Stomach (tissue), 9 donors: Measurements from ENCODE around the gene HOXA6. TPM values are rescaled to one million over a fixed set of nuclear protein-coding genes. Genes with fewer than 3 reads are reported as not detected.
A peak's percentile ranks its signal among the peaks of the same experiment; 100 is the strongest.

ENCODE experiments used
- DNase-seq, 2 donors: peaks; one replicate each; pipeline versions ENCODE4 v3.0.0 to v3.0.0-alpha.2; 2013 to 2019
- H3K27ac ChIP-seq, 5 donors: fragments of 200-600 bp in 4 of 5; sonication (generic) in 4 of 5; one replicate each; pipeline ENCODE4 v1.5.1; 2013 to 2019; ENCODE audit warnings: mild to moderate bottlenecking in 1 of 5, moderate library complexity in 1 of 5
- H3K27me3 ChIP-seq, 3 donors: fragments of 200-600 bp; sonication (generic); one replicate each; pipeline ENCODE4 v1.5.1; 2017 to 2019; ENCODE audit warnings: mixed run types in 1 of 3
- H3K36me3 ChIP-seq, 4 donors: fragments of 200-600 bp; sonication (generic); 1 replicate in 3 of 4; 2 replicates in 1 of 4; pipeline ENCODE4 v1.5.1; 2016 to 2019
- H3K4me1 ChIP-seq, 4 donors: fragments of 200-600 bp; sonication (generic); one replicate each; pipeline ENCODE4 v1.5.1; 2016 to 2019
- H3K4me3 ChIP-seq, 4 donors: fragments of 200-600 bp; sonication (generic) in 3 of 4; one replicate each; pipeline ENCODE4 v1.5.1; 2016 to 2019; ENCODE audit warnings: mild to moderate bottlenecking in 1 of 4
- H3K9me3 ChIP-seq, 4 donors: fragments of 200-600 bp; sonication (generic); one replicate each; pipeline ENCODE4 v1.5.1; 2016 to 2019
- EP300 ChIP-seq: sonication (generic); formaldehyde crosslinking; IDR thresholded peaks from one replicate; pipeline ENCODE4 v1.6.1; 2017; ENCODE audit warnings: antibody characterized with exemption
- POLR2A ChIP-seq, 4 donors: fragments of 450-650 bp; IDR thresholded peaks; one replicate each; pipeline ENCODE4 v1.6.1; 2016; ENCODE audit warnings: antibody characterized with exemption in 4 of 4, control low read depth in 2 of 4, mild to moderate bottlenecking in 1 of 4, moderate library complexity in 1 of 4
- POLR2AphosphoS5 ChIP-seq, 3 donors: sonication (generic); formaldehyde crosslinking; IDR thresholded peaks; one replicate each; pipeline ENCODE4 v1.6.1; 2016; ENCODE audit warnings: antibody characterized with exemption in 3 of 3
- WGBS, 5 donors: extraction: QIAGEN DNeasy Blood & Tissue Kit in 3 of 5; methylation state at CpG; one replicate each; pipeline versions ENCODE4 v1.1.5 to v1.1.7; 2013 to 2018; 5-methylcytosine and 5-hydroxymethylcytosine counted together
- intact Hi-C: fragments of 100-400 bp; cut with DNase I; formaldehyde crosslinking; loops from one replicate; pipeline ENCODE4 v1.15.1; 2023; ENCODE audit warnings: low total_unique reads
- polyA plus RNA-seq, 3 donors: library from polyadenylated mRNA; stranded (reverse); fragments of 200-250 nt; gene quantifications; one replicate each; pipeline ENCODE4 v1.2.3, GENCODE V29; 2013
- total RNA-seq, 5 donors: library from RNA; depleted of rRNA; stranded (reverse); fragments of >200 nt; gene quantifications; one replicate each; pipeline versions ENCODE4 v1.1.0 to v1.2.3, GENCODE V29; 2014 to 2016
- TF ChIP-seq, protein P1 (sequence below), 7 experiments: fragments of 450-650 bp in 4 of 7; fragments of 200-600 bp in 3 of 7; sonication (generic) in 3 of 7; IDR thresholded peaks; one replicate each; pipeline ENCODE4 v1.5.1; 2016 to 2019; ENCODE audit warnings: antibody characterized with exemption in 7 of 7, control low read depth in 2 of 7, mild to moderate bottlenecking in 1 of 7
- donor health status: healthy with polysubstance abuse.
- donor health status: Bipolar disorder and iron deficiency.
- donor health status: healthy.

The HOXA6 gene
- total and polyA plus RNA-seq, 8 donors: 0.81 to 12.7 (median 3.7) TPM; not detected in 5

DNA sequence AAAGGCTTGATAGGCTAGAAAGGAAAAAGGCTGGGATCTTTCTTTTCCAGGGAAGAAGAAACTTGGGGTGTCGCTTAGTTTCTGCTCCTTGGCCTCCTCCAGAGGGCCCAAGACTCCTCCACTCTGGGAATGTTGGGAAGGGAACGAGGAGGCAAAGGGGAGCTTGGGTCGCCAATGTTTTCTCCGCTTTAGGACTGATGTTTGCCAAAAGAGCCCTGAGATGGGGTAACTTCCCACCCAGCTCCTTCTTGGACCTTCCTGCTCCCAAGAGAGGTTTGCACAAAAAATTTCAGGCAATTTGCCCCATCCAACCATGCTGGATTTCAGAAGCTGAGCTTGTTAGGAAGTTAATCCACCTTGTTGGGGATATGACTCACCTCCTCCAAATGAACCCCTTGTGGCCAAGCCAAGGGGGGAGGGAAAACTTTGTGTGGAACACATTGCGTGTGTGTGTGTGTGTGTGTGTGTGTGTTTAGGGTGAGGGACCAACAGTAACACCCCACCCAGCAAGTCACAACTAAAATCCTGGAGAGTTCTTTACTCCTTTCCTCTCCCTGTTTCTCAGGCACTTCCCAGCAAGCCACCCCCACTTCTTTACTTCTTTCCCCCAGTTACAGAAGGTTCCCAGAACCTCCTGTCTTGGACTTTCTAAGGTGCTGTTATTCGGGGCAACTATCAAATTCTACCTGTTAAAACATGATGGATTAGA lies 36.4 kb downstream of the HOXA6 start:
- Histone ChIP-seq H3K4me3 (peak overlapping the region; percentile 21 to 30 (median 24)), H3K27ac (peak overlapping the region; percentile 76 to 99 (median 94)), H3K9me3 (peaks cover 0 to 4% (median 0%) of the 10 kb centered on the region in 4 donors), H3K4me1 (peaks cover 10 to 58% (median 27%) of the 10 kb centered on the region in 4 donors), H3K36me3 (no peaks in the 10 kb centered on the region), H3K27me3 (peaks cover 5 to 94% (median 53%) of the 10 kb centered on the region in 3 donors)
- peak in 1 of 2 donors; percentile 76 for DNase-seq
- TF ChIP-seq, protein P1, sequence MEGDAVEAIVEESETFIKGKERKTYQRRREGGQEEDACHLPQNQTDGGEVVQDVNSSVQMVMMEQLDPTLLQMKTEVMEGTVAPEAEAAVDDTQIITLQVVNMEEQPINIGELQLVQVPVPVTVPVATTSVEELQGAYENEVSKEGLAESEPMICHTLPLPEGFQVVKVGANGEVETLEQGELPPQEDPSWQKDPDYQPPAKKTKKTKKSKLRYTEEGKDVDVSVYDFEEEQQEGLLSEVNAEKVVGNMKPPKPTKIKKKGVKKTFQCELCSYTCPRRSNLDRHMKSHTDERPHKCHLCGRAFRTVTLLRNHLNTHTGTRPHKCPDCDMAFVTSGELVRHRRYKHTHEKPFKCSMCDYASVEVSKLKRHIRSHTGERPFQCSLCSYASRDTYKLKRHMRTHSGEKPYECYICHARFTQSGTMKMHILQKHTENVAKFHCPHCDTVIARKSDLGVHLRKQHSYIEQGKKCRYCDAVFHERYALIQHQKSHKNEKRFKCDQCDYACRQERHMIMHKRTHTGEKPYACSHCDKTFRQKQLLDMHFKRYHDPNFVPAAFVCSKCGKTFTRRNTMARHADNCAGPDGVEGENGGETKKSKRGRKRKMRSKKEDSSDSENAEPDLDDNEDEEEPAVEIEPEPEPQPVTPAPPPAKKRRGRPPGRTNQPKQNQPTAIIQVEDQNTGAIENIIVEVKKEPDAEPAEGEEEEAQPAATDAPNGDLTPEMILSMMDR (IDR thresholded peaks at IDR 0.05): no peak
- peak in 2 of 3 donors; percentile 42 to 70 for TF ChIP-seq POLR2AphosphoS5 (IDR thresholded peaks at IDR 0.05)
- WGBS, 5 donors: 32 to 51% (median 43%) methylated on average over 5 to 6 of the region's 6 CpGs
- intact Hi-C loops: no loop called here

GRCh38 chr7:27110186-27111031 lies 37.2 kb downstream of the HOXA6 start:
- Histone ChIP-seq H3K27me3 (peaks cover 6 to 94% (median 52%) of the 10 kb centered on the region in 3 donors), H3K9me3 (peaks cover 0 to 4% (median 0%) of the 10 kb centered on the region in 4 donors), H3K27ac (peak overlapping the region; percentile 76 to 99 (median 94)), H3K4me3 (peak overlapping the region; percentile 21 to 30 (median 24)), H3K4me1 (peaks cover 10 to 66% (median 30%) of the 10 kb centered on the region in 4 donors), H3K36me3 (no peaks in the 10 kb centered on the region)
- peak in 1 of 2 donors; percentile 94 for DNase-seq
- intact Hi-C loops: no loop called here
- 24 to 41% (median 32%) methylated on average over 49 to 66 of the region's 66 CpGs for WGBS, 5 donors
- TF ChIP-seq, protein P1 (IDR thresholded peaks at IDR 0.05): no peak
- TF ChIP-seq EP300 (no peak), POLR2A (IDR thresholded peaks at IDR 0.05) (no peak), POLR2AphosphoS5 (IDR thresholded peaks at IDR 0.05) (peak in 2 of 3 donors; percentile 22 to 44)

DNA sequence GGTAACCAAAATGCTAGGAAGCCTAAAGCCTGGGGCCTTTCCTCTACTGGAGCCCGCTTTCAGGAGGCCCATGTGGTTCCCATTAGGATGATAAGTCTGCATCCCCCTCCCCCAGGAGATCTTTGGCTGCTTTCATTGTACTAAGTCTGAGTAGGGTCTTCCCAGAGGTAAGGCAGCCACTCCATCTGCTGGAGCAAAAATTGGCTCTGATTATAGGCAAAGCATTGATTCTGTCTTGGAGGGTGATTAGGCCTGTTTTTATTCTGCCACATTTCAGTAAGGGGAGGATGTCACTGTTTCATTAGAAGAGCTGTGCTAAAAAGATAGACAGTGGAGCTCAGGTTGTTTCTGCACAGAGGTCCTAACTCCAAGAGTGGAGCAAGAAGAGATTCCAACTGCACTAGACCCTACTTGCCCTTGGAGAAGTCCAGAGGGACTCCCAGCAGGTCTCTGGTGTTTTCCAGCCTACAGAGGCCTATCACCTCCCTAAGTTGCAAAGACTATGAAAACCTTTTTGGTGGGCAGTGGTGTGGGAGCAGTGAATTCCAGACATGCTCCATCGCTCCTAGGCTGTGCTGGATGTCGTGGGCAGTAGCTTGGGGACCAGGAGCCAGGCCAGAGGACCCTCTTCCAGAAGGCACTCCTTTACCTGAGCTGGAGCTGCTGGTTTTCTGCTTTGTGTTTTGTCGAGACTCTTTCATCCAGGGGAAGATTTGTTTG lies 37.9 kb downstream of the HOXA6 start:
- peaks cover 10 to 74% (median 34%) of the 10 kb centered on the region in 4 donors for H3K4me1 ChIP-seq
- peak overlapping the region in 3 of 4 donors; percentile 22 to 30 (median 27) for H3K4me3 ChIP-seq
- H3K36me3 ChIP-seq: no peaks in the 10 kb centered on the region
- 67 to 87% (median 76%) methylated on average over 2 to 4 of the region's 4 CpGs for whole genome bisulfite sequencing, 5 donors
- TF ChIP-seq POLR2A (IDR thresholded peaks at IDR 0.05): no peak
- TF ChIP-seq, protein P1 (IDR thresholded peaks at IDR 0.05): no peak
- no peak for TF ChIP-seq EP300
- no peak for TF ChIP-seq POLR2AphosphoS5 (IDR thresholded peaks at IDR 0.05)
- intact Hi-C loops: no loop called here
- DNase-seq: peak in 1 of 2 donors; percentile 71
- peaks cover 6 to 95% (median 46%) of the 10 kb centered on the region in 3 donors for H3K27me3 ChIP-seq
- H3K27ac ChIP-seq: peak overlapping the region; percentile 89 to 99 (median 94)
- H3K9me3 ChIP-seq: peaks cover 0 to 4% (median 0%) of the 10 kb centered on the region in 4 donors
